ENCODE results near the gene ALG10B. TPM values are rescaled to one million over a fixed set of nuclear protein-coding genes. Genes with fewer than 3 reads are reported as not detected.
A peak's percentile ranks its signal among the peaks of the same experiment; 100 is the strongest.
"Not testable (repeated sequence)": the region's sequence is repeated elsewhere in the genome, so short reads cannot be mapped to it uniquely, and the experiment has no call there.

ALG10B gene
- polyA plus RNA-seq, 6 donors from 2014 or later: 1.1 to 4.7 (median 2.1) TPM

GRCh38 chr12:38332814-38333213 is 16.2 kb downstream of the ALG10B start:
- peaks cover 0 to 2% (median 0%) of the 10 kb centered on the region in 7 donors for H3K9me3 Mint-ChIP-seq
- no peak overlapping the region for H3K4me3 Mint-ChIP-seq
- no peaks in the 10 kb centered on the region for H3K27me3 Mint-ChIP-seq
- ATAC-seq (ENCODE audit: low read depth in 2 of 2): no peak
- H3K27ac Mint-ChIP-seq: no peak overlapping the region
- no peaks in the 10 kb centered on the region for H3K4me1 Mint-ChIP-seq
- peaks cover 0 to 6% of the 10 kb centered on the region in 2 donors for H3K36me3 Mint-ChIP-seq
- no peak for DNase-seq

GRCh38 chr12:38342444-38342843 is 25.9 kb downstream of the ALG10B start:
- H3K4me1 Mint-ChIP-seq: no peaks in the 10 kb centered on the region
- H3K27me3 Mint-ChIP-seq: peaks cover 0 to 9% (median 6%) of the 10 kb centered on the region in 3 donors
- no peak for ATAC-seq (ENCODE audit: low read depth in 2 of 2)
- peaks cover 0 to 16% (median 5%) of the 10 kb centered on the region in 7 donors for H3K9me3 Mint-ChIP-seq
- no peak for DNase-seq
- H3K36me3 Mint-ChIP-seq: no peaks in the 10 kb centered on the region
- H3K4me3 Mint-ChIP-seq: no peak overlapping the region
- no peak overlapping the region for H3K27ac Mint-ChIP-seq

- ATAC-seq (ENCODE audit: low read depth in 2 of 2); H3K4me3 Mint-ChIP-seq; H3K27ac Mint-ChIP-seq; H3K27me3 Mint-ChIP-seq; DNase-seq; H3K4me1 Mint-ChIP-seq; H3K36me3 Mint-ChIP-seq: not testable (repeated sequence)
- peaks cover 3 to 24% (median 8%) of the 10 kb centered on the region in 7 donors for H3K9me3 Mint-ChIP-seq
These were observed 26.7 kb downstream of the ALG10B start for GRCh38 chr12:38343256-38343655.

- not testable (repeated sequence) for H3K4me1 Mint-ChIP-seq; H3K36me3 Mint-ChIP-seq; ATAC-seq (ENCODE audit: low read depth in 2 of 2); H3K27ac Mint-ChIP-seq; DNase-seq; H3K27me3 Mint-ChIP-seq
- peaks cover 3 to 28% (median 8%) of the 10 kb centered on the region in 7 donors for H3K9me3 Mint-ChIP-seq
- peak overlapping the region in 1 of 8 donors; percentile 40 for H3K4me3 Mint-ChIP-seq
These were observed 27.3 kb downstream of the ALG10B start for GRCh38 chr12:38343916-38344315.

GRCh38 chr12:38350342-38351174 is 34.0 kb downstream of the ALG10B start:
- H3K27me3 Mint-ChIP-seq: no peaks in the 10 kb centered on the region
- peaks cover 8 to 21% (median 16%) of the 10 kb centered on the region in 3 donors for H3K4me1 Mint-ChIP-seq
- peaks cover 3 to 23% (median 9%) of the 10 kb centered on the region in 7 donors for H3K9me3 Mint-ChIP-seq
- ATAC-seq (ENCODE audit: low read depth in 2 of 2): peak; percentile 94 to 97
- H3K4me3 Mint-ChIP-seq: peak overlapping the region in 1 of 8 donors; percentile 2
- no peaks in the 10 kb centered on the region for H3K36me3 Mint-ChIP-seq
- H3K27ac Mint-ChIP-seq: peak overlapping the region; percentile 2 to 35 (median 18)
- peak; percentile 49 for DNase-seq

GRCh38 chr12:38351175-38351508 is 34.6 kb downstream of the ALG10B start:
- H3K9me3 Mint-ChIP-seq: peaks cover 3 to 22% (median 9%) of the 10 kb centered on the region in 7 donors
- H3K4me3 Mint-ChIP-seq: peak overlapping the region in 3 of 8 donors; percentile 2 to 8 (median 2)
- not testable (repeated sequence) for DNase-seq; H3K36me3 Mint-ChIP-seq; H3K27me3 Mint-ChIP-seq; ATAC-seq (ENCODE audit: low read depth in 2 of 2)
- peaks cover 8 to 21% (median 16%) of the 10 kb centered on the region in 3 donors for H3K4me1 Mint-ChIP-seq
- peak overlapping the region; percentile 1 to 89 (median 16) for H3K27ac Mint-ChIP-seq

GRCh38 chr12:38367506-38367905 is 50.9 kb downstream of the ALG10B start:
- H3K4me3 Mint-ChIP-seq: no peak overlapping the region
- H3K27ac Mint-ChIP-seq: peak overlapping the region in 1 of 6 donors; percentile 32
- peaks cover 0 to 4% (median 0%) of the 10 kb centered on the region in 3 donors for H3K27me3 Mint-ChIP-seq
- H3K4me1 Mint-ChIP-seq: no peaks in the 10 kb centered on the region
- no peak for DNase-seq
- no peaks in the 10 kb centered on the region for H3K36me3 Mint-ChIP-seq
- H3K9me3 Mint-ChIP-seq: peaks cover 0 to 5% (median 2%) of the 10 kb centered on the region in 7 donors
- no peak for ATAC-seq (ENCODE audit: low read depth in 2 of 2)

GRCh38 chr12:38370311-38370710 is 53.7 kb downstream of the ALG10B start:
- Mint-ChIP-seq H3K27me3 (peaks cover 0 to 4% (median 0%) of the 10 kb centered on the region in 3 donors), H3K4me1 (no peaks in the 10 kb centered on the region), H3K36me3 (no peaks in the 10 kb centered on the region), H3K4me3 (no peak overlapping the region), H3K9me3 (peaks cover 0 to 13% (median 4%) of the 10 kb centered on the region in 7 donors), H3K27ac (no peak overlapping the region)
- DNase-seq: no peak
- no peak for ATAC-seq (ENCODE audit: low read depth in 2 of 2)

GRCh38 chr12:38373784-38374183 is 57.2 kb downstream of the ALG10B start:
- Mint-ChIP-seq H3K27ac (no peak overlapping the region), H3K36me3 (no peaks in the 10 kb centered on the region), H3K4me1 (no peaks in the 10 kb centered on the region), H3K4me3 (no peak overlapping the region), H3K9me3 (peaks cover 4 to 42% (median 11%) of the 10 kb centered on the region in 7 donors), H3K27me3 (peaks cover 0 to 4% (median 0%) of the 10 kb centered on the region in 3 donors)
- DNase-seq (no peak), ATAC-seq (ENCODE audit: low read depth in 2 of 2) (no peak)

GRCh38 chr12:38374751-38375150 is 58.2 kb downstream of the ALG10B start:
- no peaks in the 10 kb centered on the region for H3K4me1 Mint-ChIP-seq
- H3K9me3 Mint-ChIP-seq: peaks cover 4 to 52% (median 11%) of the 10 kb centered on the region in 7 donors
- H3K4me3 Mint-ChIP-seq: no peak overlapping the region
- H3K27ac Mint-ChIP-seq: no peak overlapping the region
- DNase-seq: no peak
- no peaks in the 10 kb centered on the region for H3K36me3 Mint-ChIP-seq
- H3K27me3 Mint-ChIP-seq: no peaks in the 10 kb centered on the region
- ATAC-seq (ENCODE audit: low read depth in 2 of 2): no peak
